HL-60/S4 treated with phorbol 12-myristate 13-acetate at 8.2 ng/mL for 4 days and 3 days (cell line): ENCODE results near the gene FOXN1.

Source experiments
- in situ Hi-C: fragments of 300-500 bp; cut with MboI; formaldehyde crosslinking; loops from 2 replicates; pipeline ENCODE4 v1.15.0; 2022; ENCODE audit warnings: low sequenced_read_pairs

FOXN1 gene

GRCh38 chr17:28545141-28545503, 39.0 kb downstream of the FOXN1 start:
- in situ Hi-C loops = no loop called here

- in situ Hi-C loops = no loop called here
Observed at GRCh38 chr17:28545787-28546415, 39.8 kb downstream of the FOXN1 start.

- in situ Hi-C loops = no loop called here
Observed at GRCh38 chr17:28547096-28547622, 41.0 kb downstream of the FOXN1 start.

- in situ Hi-C loops = no loop called here
Observed at GRCh38 chr17:28547623-28548416, 41.7 kb downstream of the FOXN1 start.

GRCh38 chr17:28548417-28549130, 42.4 kb downstream of the FOXN1 start:
- in situ Hi-C loops = no loop called here

GRCh38 chr17:28549236-28550132, 43.3 kb downstream of the FOXN1 start:
- in situ Hi-C loops = no loop called here

- in situ Hi-C loops = no loop called here
Observed at GRCh38 chr17:28550858-28551257, 44.7 kb downstream of the FOXN1 start.

GRCh38 chr17:28551421-28552175, 45.5 kb downstream of the FOXN1 start:
- in situ Hi-C loops = no loop called here

- in situ Hi-C loops = no loop called here
Observed at GRCh38 chr17:28552176-28552999, 46.2 kb downstream of the FOXN1 start, which contains the start of gene UNC119. Gene UNC119, minus strand, starts transcription at chr17:28552624. Its CDS starts 67 bp downstream, at chr17:28552557.

GRCh38 chr17:28553000-28553505, 46.9 kb downstream of the FOXN1 start:
- in situ Hi-C loops = no loop called here

- in situ Hi-C loops = no loop called here
Observed at GRCh38 chr17:28554565-28554964, 48.4 kb downstream of the FOXN1 start.

GRCh38 chr17:28555022-28555421, 48.9 kb downstream of the FOXN1 start:
- in situ Hi-C loops = no loop called here

- in situ Hi-C loops = no loop called here
Observed at GRCh38 chr17:28563475-28563874, 57.3 kb downstream of the FOXN1 start.

- in situ Hi-C loops = no loop called here
Observed at GRCh38 chr17:28567604-28568003, 61.5 kb downstream of the FOXN1 start.

GRCh38 chr17:28569446-28569845, 63.3 kb downstream of the FOXN1 start:
- in situ Hi-C loops = no loop called here

- in situ Hi-C loops = no loop called here
Observed at GRCh38 chr17:28570716-28571360, 64.7 kb downstream of the FOXN1 start.

- in situ Hi-C loops = no loop called here
Observed at GRCh38 chr17:28571361-28572122, 65.4 kb downstream of the FOXN1 start, which contains the start of gene PIGS. Gene PIGS, minus strand, starts transcription at chr17:28571524. Its CDS starts 28 bp downstream, at chr17:28571496.
